Measurements from ENCODE around the gene HOXA9.

Gene HOXA9

DNA sequence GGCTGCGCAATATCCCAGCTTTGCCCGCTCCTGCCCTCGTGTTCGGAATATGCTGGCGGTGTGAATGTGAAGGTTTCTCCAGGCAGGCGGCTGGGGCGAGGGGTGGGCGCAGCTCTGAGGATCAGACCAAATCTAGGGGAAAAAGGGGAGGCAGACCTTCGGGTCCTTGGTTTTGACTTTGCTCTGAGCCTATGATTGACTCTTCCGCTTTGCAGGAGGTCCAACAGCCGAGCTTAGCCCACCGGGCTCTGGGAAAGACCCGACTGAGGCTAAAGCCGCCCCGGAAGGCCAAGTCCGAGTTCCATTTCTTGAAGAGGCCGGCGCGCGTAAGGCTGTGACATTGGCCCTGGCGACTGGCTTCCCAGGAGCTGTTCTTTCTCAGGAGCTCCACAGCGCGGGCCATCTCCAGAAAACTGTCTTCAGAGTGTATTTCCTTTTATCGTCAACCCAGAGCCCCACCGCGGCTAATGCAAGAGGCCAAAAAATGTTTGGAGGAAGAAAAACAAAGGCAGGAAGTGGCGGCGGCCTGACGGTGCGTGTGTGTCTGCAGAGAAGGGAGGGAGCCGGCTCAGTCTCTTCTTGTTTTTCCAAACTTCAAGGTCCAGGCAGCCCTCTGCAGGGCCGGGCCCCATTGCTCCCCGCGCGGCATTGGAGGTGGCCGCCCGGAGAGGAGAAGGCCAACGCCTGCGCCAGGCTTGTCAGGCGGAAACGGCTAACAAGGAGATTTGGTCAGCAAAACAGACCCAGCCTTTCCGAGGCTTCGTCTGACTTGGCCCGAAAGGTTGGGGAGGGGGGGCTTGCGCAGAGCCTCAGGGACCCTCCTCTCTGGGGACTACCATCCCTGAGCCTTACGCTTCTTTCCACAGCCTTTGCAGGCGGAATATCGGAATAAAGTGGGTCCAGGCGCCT is 23.3 kb upstream of the HOXA9 start:
- no peak for DNase-seq (ENCODE audit: low read depth, low spot score)

GRCh38 chr7:27187475-27188385 is 22.4 kb upstream of the HOXA9 start:
- no peak for DNase-seq (ENCODE audit: low read depth, low spot score)

DNA sequence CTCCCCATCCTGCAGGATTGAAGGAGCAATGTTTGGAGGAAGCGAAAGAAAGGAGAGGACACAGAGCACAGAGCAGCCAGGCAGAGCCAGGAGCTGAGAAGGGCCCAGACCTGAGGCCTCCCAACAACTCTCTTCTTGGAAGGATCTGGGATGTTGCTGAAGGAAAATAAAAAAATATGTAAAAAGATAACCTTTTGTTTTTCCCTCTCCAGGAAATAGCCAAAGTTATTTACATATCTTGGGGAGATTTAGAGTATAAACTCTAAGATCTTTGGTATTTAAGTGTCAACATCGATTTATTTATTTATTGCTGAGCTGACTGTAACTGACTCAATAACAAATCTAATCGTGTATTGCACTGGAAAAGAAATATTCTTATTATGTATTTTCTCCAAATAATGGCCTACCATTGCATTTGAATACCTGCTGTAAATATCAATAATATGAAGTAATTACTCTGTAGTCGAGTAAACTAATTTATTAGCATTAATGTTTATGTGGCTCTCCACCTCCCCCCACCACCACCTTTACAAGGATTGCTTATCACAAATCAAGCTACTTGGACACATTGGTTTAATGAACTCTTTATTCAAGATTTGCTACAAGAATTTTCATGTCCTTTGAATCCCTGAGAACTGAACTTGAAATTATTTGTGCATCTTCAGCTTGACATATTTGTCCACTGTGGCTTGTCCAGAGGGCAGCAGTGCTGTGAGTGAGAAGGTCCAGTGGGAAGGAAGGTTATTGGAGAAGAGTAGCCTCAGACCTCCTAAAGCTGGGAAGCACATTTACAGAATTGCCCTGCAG is 21.5 kb upstream of the HOXA9 start:
- no peak for DNase-seq (ENCODE audit: low read depth, low spot score)

- DNase-seq (ENCODE audit: low read depth, low spot score): no peak
These were observed 20.7 kb upstream of the HOXA9 start for GRCh38 chr7:27185854-27186667.

DNA sequence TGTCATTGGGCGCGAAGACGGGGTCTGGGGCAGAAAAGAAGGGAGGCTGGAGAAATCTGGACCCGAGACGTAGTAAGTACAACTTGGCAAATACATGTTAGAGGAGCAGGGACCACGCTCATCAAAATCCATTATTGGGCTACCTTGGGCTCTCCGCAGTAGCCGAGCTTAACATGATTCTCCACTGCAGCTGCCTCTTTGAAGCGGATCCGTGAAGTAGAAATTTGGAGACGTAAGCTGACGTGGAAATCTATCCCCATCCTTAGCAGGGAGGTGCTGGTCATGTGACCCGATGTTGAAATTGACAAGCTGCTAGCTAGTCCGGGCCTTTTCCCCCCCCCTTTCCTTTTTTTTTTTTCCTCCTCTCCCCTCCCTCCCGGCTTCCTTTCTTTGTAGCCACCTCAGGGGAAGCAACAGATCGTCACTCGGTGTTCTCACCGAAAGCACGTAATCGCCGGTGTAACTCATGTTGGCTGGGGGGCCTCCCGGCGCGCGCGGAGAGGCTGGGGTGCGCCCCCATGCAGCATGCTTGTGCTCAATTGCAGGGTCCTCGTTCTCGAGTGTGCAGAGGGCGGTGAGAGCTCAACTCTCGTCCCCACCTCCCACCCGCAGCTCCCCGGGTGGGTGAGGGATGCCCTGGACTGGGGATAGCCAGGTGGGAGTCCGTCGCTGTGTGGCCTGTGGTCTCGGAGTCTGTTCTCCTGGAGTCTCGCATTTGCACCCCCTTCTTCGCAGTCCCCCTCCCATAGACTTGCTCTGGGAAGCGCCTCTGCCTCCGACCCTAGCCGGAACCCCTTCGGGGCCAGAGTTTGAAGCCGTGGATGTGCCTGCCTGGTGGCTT is 19.9 kb upstream of the HOXA9 start, which contains the start of gene HOXA11:
TSS of gene HOXA11 (minus strand) at position 220 of the 841 bp plus-strand sequence. CDS start at position 132, 88 bp downstream.
- no peak for DNase-seq (ENCODE audit: low read depth, low spot score)

DNA sequence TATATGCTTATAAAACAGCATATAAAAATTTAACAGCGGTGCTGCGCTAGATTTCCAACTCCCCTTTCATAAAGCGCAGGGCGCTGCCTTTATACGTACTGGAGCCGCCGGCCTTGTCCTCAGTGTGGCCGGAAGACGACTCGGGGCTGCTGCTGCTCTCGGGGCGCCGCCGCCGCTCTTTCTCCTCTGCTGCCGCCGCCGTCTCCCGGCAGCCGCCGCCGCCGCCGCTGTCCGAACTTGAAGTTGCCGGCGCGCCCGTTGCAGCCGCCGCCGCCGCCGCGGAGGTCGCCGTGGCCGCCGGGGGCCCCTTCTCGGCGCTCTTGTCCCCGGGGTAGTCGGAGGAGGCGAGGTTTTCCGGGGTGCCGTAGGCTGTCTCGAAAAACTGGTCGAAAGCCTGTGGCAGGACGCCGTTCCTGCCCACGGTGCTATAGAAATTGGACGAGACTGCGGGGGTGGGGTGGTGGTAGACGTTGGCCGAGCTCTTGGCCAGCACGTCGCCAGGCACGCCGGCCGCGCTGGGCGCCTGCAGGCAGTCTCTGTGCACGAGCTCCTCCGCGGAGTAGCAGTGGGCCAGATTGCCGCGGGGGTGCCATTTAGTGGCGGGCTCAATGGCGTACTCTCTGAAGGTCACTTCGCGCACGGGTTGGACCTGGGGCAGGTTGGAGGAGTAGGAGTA is 19.1 kb upstream of the HOXA9 start:
- DNase-seq (ENCODE audit: low read depth, low spot score): no peak

GRCh38 chr7:27183682-27184336 is 18.5 kb upstream of the HOXA9 start:
- no peak for DNase-seq (ENCODE audit: low read depth, low spot score)

DNA sequence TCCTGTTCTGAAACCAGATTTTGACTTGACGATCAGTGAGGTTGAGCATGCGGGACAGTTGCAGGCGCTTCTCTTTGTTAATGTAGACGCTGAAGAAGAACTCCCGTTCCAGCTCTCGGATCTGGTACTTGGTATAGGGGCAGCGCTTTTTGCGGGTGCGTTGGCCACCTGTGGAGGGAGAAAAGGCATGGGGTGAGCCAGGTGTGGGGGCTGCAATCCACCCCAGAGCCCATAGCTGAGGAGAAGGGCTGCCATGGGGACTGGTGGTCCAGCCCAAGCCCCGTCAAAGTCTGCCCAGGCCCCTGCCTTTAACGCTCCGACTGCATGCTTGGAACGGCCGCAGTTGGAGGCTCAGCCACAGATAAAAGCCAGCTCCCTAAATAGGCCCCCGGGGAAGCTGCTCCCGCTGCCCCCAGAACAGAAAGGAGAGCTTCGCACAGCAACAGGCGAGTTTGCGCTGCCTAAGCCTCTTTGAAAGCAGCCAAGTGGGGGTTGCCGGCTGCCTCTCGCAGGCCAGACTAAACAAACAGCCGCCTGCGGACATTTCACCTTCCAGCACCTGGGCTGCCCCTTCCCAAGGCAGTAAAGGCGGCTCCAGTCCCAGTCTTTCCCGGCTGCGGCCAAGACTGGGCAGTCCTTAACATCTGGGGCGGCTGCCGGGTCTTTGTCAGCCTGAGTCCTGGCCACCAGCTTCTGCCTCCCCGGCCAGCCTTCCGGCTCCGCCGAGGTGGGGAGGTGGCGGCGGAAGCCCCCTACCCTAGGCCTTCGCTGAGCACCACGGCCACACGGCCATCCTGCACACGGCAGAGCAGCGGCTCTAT is 17.7 kb upstream of the HOXA9 start:
- DNase-seq (ENCODE audit: low read depth, low spot score): no peak

DNA sequence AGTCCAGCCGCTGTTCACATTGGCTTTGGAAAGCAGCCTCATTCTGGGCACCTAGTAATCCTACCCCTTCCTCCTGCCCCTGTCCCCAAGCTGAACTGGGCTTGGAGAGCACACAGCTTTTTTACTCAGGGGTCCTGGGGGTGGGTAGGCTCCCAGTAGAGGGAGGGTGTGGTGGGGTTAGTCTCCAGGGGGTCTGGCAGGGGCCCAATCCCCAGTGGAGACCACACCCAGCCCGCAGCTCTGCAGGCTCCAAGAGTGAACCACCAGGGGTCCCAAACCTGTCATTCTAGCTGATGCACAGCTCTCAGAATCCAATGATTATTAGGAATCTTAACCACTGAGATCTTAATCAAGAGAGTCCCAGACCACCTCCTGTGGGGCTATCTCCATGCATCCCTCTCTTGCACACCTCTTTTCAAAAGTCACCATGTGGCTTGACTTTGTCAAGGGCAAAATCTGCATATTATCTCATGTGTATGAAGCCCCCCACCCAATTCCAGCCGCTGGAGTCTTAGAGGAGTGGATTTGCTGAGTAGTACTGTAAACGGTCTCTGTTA is 17.0 kb upstream of the HOXA9 start:
- no peak for DNase-seq (ENCODE audit: low read depth, low spot score)

DNA sequence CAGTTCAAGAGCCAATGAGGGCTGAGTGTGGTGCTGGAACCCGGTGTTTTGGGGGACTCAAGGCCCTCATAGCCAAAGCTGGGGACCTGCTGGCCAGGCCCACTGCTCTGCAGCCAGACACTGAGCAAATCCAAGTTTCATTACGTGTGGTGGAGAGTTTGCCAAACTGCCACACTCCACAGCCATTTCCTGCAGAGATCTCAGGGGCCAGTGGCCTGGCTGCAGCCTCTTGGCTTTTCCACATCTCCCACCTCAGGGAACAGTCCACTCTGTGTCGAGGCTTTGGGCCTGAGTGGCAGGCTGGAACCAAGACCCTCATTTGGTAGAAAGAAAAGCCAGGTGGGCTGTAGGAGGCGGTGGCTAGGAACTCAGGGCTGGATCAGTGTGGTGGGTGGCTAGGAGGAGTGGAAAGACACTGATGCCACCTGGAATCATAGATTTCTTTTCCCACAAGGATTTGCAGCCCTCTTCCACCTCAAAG is 16.5 kb upstream of the HOXA9 start:
- DNase-seq (ENCODE audit: low read depth, low spot score): no peak

- DNase-seq (ENCODE audit: low read depth, low spot score): no peak
These were observed 15.4 kb upstream of the HOXA9 start for GRCh38 chr7:27180431-27181420.

- DNase-seq (ENCODE audit: low read depth, low spot score): no peak
These were observed 14.4 kb upstream of the HOXA9 start for GRCh38 chr7:27179503-27180430.

- DNase-seq (ENCODE audit: low read depth, low spot score): no peak
These were observed 13.7 kb upstream of the HOXA9 start for GRCh38 chr7:27179030-27179429.

GRCh38 chr7:27178366-27178765 is 13.0 kb upstream of the HOXA9 start:
- DNase-seq (ENCODE audit: low read depth, low spot score): no peak

DNA sequence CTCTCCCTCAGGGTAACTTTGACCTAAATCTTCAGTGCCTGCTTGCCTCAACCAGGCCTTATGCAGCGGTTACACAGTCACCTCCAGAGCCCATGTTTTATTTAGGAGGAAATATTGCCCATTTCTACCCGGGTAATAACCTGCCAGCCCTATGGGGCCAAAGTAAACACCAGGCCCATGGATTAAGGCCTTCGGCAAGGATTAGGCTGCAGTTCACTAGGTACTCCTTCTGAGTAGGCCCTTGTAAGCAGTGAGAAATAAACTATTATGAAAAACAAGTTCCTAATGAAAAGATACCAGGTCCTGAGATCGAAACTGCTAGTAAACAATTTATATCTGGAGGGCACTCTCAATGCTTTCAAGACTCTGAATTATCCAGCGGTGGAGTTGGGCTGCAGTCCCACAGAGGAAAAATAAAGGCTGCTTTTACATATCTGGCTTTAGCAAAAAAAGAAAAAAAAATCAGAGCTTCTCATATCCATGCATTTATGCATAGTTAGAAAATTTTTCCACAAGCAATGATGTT is 12.5 kb upstream of the HOXA9 start:
- DNase-seq (ENCODE audit: low read depth, low spot score): no peak
